GM21423 (cell line): ENCODE measurements around the gene TRPM3.
"Not testable (repeated sequence)": the region's sequence is repeated elsewhere in the genome, so short reads cannot be mapped to it uniquely, and the experiment has no call there.

Source experiments
- ATAC-seq: cut with Tn5 transposase; IDR thresholded peaks from one replicate; pipeline ENCODE4 v1.9.1; 2021; ENCODE audit warnings: mild to moderate bottlenecking, moderate library complexity; ENCODE audit not compliant: unreplicated experiment

The TRPM3 gene

GRCh38 chr9:70683841-70684240 is 437.6 kb downstream of the TRPM3 start:
- ATAC-seq = no peak

- no peak for ATAC-seq
Measured at GRCh38 chr9:70682298-70682697, 439.1 kb downstream of the TRPM3 start.

DNA sequence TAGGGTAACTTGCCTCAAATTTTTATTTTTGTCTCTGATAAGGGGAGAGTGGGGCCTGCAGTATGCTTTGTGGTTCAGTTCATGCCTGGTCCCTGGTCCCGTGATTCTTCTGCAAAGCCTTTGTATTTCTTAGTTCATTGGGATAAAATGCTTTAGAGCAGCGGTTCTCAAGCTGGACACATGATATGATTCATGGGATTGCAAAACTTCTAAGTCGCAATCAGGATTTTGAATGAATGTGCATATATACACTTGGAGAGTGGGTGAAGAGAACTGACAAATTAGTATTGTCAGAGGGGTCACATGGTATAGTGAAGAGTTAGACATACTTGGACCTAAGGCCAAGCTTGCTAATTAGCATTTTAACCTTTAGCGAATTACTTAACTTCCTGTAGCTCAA is 441.6 kb downstream of the TRPM3 start:
- no peak for ATAC-seq

GRCh38 chr9:70678153-70678552 is 443.3 kb downstream of the TRPM3 start:
- no peak for ATAC-seq

- ATAC-seq = no peak
Measured at GRCh38 chr9:70677055-70677735, 444.2 kb downstream of the TRPM3 start.

DNA sequence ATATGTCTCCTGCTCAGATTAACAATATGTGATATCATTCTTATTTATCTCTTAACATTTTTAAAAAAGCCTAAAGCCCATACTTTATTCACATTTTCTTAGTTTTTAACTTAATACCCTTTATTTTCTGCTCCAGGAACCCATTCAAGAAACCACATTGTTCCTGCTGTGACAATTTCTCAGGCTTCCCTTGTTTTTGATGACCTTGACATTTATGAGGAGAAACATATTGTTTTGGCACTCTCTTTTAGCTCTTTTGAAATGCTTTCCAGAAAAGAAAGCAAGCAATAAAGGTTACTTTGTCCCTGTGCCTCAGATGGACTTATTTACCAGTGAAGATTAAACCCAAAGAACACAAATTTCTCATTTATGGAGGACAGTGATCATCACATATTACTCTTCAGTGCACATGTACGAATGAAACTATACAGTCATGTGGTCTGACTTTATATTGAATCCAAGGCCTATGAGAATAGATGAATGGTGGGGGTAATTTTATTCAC is 445.5 kb downstream of the TRPM3 start:
- ATAC-seq = no peak

DNA sequence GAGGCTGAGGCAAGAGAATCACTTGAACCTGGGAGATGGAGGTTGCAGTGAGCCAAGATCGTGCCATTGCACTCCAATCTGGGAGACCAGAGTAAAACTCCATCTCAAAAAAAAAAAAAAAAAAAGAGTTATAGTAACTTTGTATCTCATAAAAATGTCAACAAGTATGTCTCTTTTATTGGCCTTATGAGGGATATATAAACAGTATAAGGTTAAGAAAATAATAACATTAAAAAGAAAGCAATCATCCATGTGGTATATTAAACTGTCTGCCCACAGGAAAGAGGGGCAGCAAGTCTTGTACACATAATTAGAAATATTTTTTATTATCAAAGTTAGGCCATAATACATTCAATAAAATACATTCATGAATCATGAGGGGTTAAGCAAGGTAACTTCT is 447.6 kb downstream of the TRPM3 start:
- ATAC-seq = no peak

GRCh38 chr9:70672161-70672649 is 449.2 kb downstream of the TRPM3 start:
- no peak for ATAC-seq

GRCh38 chr9:70668751-70669150 is 452.7 kb downstream of the TRPM3 start:
- no peak for ATAC-seq

GRCh38 chr9:70658765-70659164 is 462.7 kb downstream of the TRPM3 start:
- no peak for ATAC-seq

GRCh38 chr9:70656281-70656680 is 465.1 kb downstream of the TRPM3 start:
- ATAC-seq = no peak

DNA sequence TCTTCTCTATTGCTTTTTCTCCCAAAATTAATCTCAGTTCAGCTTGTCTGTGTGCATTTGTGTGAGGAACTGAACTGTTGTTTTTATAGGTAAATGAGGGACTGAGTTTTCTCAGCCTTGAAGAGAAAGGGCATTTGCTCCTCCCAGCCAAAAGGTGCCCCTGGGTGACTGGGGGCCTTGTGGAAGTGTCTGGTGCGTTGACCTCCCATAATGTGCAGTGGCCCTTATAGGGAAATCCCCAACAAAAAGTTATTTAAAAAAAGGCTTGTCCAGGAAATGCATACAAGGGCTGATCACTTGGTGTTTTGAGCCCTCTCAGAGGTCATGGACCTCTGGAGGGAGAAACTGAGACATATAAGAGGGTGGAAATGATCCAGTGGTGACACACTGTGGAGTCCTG is 467.3 kb downstream of the TRPM3 start:
- no peak for ATAC-seq

DNA sequence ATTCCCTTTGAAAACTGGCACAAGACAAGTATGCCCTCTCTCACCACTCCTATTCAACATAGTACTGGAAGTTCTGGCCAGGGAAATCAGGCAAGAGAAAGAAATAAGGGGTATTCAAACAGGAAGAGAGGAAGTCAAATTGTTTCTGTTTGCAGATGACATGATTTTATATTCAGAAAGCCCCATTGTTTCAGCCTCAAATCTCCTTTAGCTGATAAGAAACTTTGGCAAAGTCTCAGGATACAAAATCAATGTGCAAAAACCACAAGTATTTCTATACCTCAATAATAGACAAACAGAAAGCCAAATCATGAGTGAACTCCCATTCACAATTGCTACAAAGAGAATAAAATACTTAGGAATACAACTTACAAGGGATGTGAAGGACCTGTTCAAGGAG is 476.8 kb downstream of the TRPM3 start:
- not testable (repeated sequence) for ATAC-seq

DNA sequence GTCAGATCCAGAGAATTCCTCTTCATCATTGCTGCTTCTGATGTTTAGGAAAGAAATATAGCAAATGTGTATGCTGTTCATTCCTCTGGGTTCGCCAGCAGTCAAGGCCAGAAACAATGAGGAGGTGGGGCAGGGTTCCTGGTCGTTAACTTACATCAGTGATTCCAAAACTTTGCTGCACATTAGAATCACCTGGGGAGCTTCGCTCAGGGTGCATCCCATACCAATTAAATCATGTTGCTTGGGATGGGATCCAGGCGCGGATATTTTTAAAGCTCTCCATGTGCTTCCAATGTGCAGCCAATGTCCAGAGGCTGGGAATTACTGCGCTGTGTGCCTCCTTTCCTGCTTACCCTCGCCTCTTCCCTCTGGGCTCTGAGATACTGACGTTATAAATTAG is 479.1 kb downstream of the TRPM3 start:
- ATAC-seq = no peak

DNA sequence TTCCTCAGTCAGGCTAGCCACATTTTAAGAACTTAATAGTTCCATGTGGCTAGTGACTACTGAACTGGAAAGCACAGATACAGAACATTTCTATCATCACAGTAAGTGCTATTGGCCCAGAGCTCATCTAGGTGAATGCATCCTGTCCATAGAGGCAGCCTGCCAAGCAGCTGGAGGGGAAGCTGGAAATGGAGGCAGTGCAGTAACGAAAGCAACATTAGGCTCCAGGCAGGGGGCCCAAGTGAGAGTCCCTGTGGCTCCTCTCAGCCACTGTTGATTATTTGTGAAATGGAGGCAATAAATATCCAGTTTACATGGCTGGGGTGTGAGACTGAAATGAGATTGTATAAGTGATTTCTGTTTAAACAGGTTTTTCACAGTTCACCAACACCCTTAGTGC is 479.8 kb downstream of the TRPM3 start:
- no peak for ATAC-seq

- no peak for ATAC-seq
Measured at GRCh38 chr9:70641031-70641430, 480.4 kb downstream of the TRPM3 start.

GRCh38 chr9:70639853-70640814 is 481.3 kb downstream of the TRPM3 start:
- ATAC-seq = no peak

GRCh38 chr9:70635790-70636189 is 485.6 kb downstream of the TRPM3 start:
- ATAC-seq = no peak

- ATAC-seq = no peak
Measured at GRCh38 chr9:70634696-70635095, 486.7 kb downstream of the TRPM3 start.

GRCh38 chr9:70630971-70631370 is 490.4 kb downstream of the TRPM3 start:
- ATAC-seq = no peak

- ATAC-seq = not testable (repeated sequence)
Measured at GRCh38 chr9:70629080-70629685, 492.2 kb downstream of the TRPM3 start.
